Keratinocyte (primary cell): ENCODE data around the gene CERKL. TPM values are rescaled to one million over a fixed set of nuclear protein-coding genes. Genes with fewer than 3 reads are reported as not detected.

Experiments used
- DNase-seq: peaks from one replicate; pipeline ENCODE4 v3.0.0-alpha.2; 2011; ENCODE audit warnings: low read depth, missing footprints, low spot score
- FAIRE-seq: peaks from 2 replicates; lab custom pipeline; 2011; peaks lifted over from hg19 to GRCh38; lab: Jason Lieb, UNC
- H2AFZ ChIP-seq: 2 replicates; pipeline ENCODE4 v1.6.0; 2012; ENCODE audit warnings: low read length, control low read depth, inconsistent platforms; ENCODE audit not compliant: control insufficient read depth
- H3K27ac ChIP-seq: 2 replicates; pipeline ENCODE4 v1.5.1; 2011; ENCODE audit warnings: low read length; ENCODE audit not compliant: control insufficient read depth, insufficient read depth
- H3K27me3 ChIP-seq: 3 replicates; pipeline ENCODE4 v1.6.0; 2011; ENCODE audit warnings: low read length; ENCODE audit not compliant: control insufficient read depth, insufficient read depth; ENCODE audit errors: extremely low read depth
- H3K36me3 ChIP-seq, 2 experiments: 2 replicates in 1 of 2; 3 replicates in 1 of 2; pipeline ENCODE4 v1.5.1; 2011; ENCODE audit warnings: low read length in 2 of 2, mild to moderate bottlenecking in 1 of 2; ENCODE audit not compliant: control insufficient read depth in 2 of 2, insufficient read depth in 2 of 2; ENCODE audit errors: extremely low read depth in 1 of 2
- H3K4me1 ChIP-seq: 3 replicates; pipeline ENCODE4 v1.5.1; 2011; ENCODE audit warnings: low read length; ENCODE audit not compliant: control insufficient read depth, insufficient read depth; ENCODE audit errors: extremely low read depth
- H3K4me2 ChIP-seq: 3 replicates; pipeline ENCODE4 v1.6.0; 2011; ENCODE audit warnings: low read depth, low read length; ENCODE audit not compliant: control insufficient read depth, insufficient read depth; ENCODE audit errors: extremely low read depth
- H3K4me3 ChIP-seq, 3 experiments: fragments of 200-600 bp in 1 of 3; sonication (generic) in 1 of 3; 2 replicates in 2 of 3; 3 replicates in 1 of 3; pipeline ENCODE4 v1.5.1; 2011 to 2016; ENCODE audit warnings: low read length in 3 of 3, mild to moderate bottlenecking in 3 of 3, control low read depth in 2 of 3, inconsistent platforms in 1 of 3, low read depth in 1 of 3, mixed read lengths in 1 of 3, mixed run types in 1 of 3, moderate library complexity in 1 of 3; ENCODE audit not compliant: control insufficient read depth in 2 of 3, insufficient read depth in 2 of 3; ENCODE audit errors: extremely low read depth in 1 of 3
- H3K79me2 ChIP-seq: 2 replicates; pipeline ENCODE4 v1.6.0; 2012; ENCODE audit warnings: low read length; ENCODE audit not compliant: control insufficient read depth, insufficient read depth
- H3K9ac ChIP-seq: 3 replicates; pipeline ENCODE4 v1.6.0; 2011; ENCODE audit warnings: low read length; ENCODE audit not compliant: control insufficient read depth, insufficient read depth; ENCODE audit errors: extremely low read depth
- H3K9me1 ChIP-seq: 3 replicates; pipeline ENCODE4 v1.6.0; 2011; ENCODE audit warnings: low read length; ENCODE audit not compliant: control insufficient read depth, insufficient read depth; ENCODE audit errors: extremely low read depth
- H3K9me3 ChIP-seq: 2 replicates; pipeline ENCODE4 v1.5.1; 2012; ENCODE audit warnings: low read depth, low read length; ENCODE audit not compliant: control insufficient read depth
- H4K20me1 ChIP-seq: 3 replicates; pipeline ENCODE4 v1.6.0; 2011; ENCODE audit warnings: low read length; ENCODE audit not compliant: control insufficient read depth, insufficient read depth; ENCODE audit errors: extremely low read depth
- EZH2 ChIP-seq: IDR thresholded peaks from one replicate; pipeline ENCODE4 v1.6.1; 2012; ENCODE audit warnings: inconsistent platforms, mild to moderate bottlenecking, low read length, moderate library complexity
- dilution Hi-C: fragments of 300-500 bp; cut with MboI; formaldehyde crosslinking; loops from one replicate; pipeline ENCODE4 v1.7.0; 2020; ENCODE audit warnings: low sequenced_read_pairs; ENCODE audit not compliant: extremely low pct_ligation_motif_present
- polyA plus RNA-seq, 5 experiments: library from polyadenylated mRNA; depleted of rRNA in 3 of 5; stranded (reverse) in 3 of 5; stranded (forward) in 1 of 5; unstranded in 1 of 5; fragments of >200 nt; gene quantifications; 1 replicate in 1 of 5; 2 replicates in 3 of 5; 3 replicates in 1 of 5; pipeline versions ENCODE4 v1.2.1 to v1.2.3, GENCODE V29; 2011 to 2012; ENCODE audit warnings: missing spikeins in 2 of 5, low read depth in 1 of 5, low replicate concordance in 1 of 5
- TF ChIP-seq, protein P1 (sequence below), 3 experiments: IDR thresholded peaks in 1 of 3; conservative IDR thresholded peaks in 1 of 3; optimal IDR thresholded peaks in 1 of 3; 2 replicates in 2 of 3; 3 replicates in 1 of 3; pipeline versions ENCODE3 to v1.5.1; 2011; ENCODE audit warnings: low read length in 3 of 3, mild to moderate bottlenecking in 3 of 3, moderate library complexity in 2 of 3, control low read depth in 1 of 3, inconsistent platforms in 1 of 3; ENCODE audit not compliant: insufficient read depth in 2 of 3; ENCODE audit errors: extremely low read depth in 1 of 3

CERKL gene
- polyA plus RNA-seq, 1 donor (not counting 4 experiments of a cell fraction or from before 2014, with no cell fraction given): 0.03 TPM

DNA sequence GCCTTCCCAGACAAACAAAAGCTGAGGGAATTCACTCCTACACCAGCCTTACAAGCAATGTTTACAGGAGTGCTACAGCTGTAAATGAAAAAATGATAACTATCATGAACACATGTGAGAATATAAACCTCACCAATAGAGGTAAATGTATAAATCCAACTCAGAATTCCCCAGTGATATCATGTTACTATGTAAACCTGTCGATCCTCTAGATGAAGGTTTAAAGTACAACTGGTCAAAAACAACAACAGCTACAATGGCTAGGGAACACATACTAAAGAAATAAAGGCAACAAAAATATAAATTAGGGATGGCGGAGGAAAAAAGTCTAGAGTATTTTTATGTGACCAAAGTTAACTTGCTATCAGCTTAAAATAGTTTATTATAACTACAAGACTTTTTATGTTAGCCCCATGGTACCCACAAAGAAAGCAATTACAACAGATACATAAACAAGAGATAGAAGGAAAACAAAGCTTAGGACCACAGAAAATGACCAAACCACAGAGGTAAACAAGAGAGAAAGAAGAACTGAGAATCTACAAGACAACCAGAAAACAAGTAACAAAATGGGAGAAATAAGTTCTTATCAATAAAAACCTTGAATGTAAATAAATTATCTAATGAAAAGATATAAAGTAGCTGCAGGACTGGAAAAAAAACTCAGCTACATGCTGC is 8.3 kb downstream of the CERKL start:
- H4K20me1 ChIP-seq: no peaks in the 10 kb centered on the region
- dilution Hi-C loops: no loop called here
- no peak overlapping the region for H3K9ac ChIP-seq
- no peak overlapping the region for H3K27ac ChIP-seq
- H3K9me1 ChIP-seq: no peaks in the 10 kb centered on the region
- FAIRE-seq (no peak), DNase-seq (no peak)
- no peaks in the 10 kb centered on the region for H3K79me2 ChIP-seq
- H3K4me1 ChIP-seq: no peaks in the 10 kb centered on the region
- no peak overlapping the region for H3K4me2 ChIP-seq
- no peaks in the 10 kb centered on the region for H3K9me3 ChIP-seq
- H3K27me3 ChIP-seq: peaks cover 6% of the 10 kb centered on the region
- TF ChIP-seq, protein P1, sequence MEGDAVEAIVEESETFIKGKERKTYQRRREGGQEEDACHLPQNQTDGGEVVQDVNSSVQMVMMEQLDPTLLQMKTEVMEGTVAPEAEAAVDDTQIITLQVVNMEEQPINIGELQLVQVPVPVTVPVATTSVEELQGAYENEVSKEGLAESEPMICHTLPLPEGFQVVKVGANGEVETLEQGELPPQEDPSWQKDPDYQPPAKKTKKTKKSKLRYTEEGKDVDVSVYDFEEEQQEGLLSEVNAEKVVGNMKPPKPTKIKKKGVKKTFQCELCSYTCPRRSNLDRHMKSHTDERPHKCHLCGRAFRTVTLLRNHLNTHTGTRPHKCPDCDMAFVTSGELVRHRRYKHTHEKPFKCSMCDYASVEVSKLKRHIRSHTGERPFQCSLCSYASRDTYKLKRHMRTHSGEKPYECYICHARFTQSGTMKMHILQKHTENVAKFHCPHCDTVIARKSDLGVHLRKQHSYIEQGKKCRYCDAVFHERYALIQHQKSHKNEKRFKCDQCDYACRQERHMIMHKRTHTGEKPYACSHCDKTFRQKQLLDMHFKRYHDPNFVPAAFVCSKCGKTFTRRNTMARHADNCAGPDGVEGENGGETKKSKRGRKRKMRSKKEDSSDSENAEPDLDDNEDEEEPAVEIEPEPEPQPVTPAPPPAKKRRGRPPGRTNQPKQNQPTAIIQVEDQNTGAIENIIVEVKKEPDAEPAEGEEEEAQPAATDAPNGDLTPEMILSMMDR (optimal IDR thresholded peaks at IDR 0.05 in 1 of 3, IDR thresholded peaks at IDR 0.05 in 1 of 3, conservative IDR thresholded peaks at IDR 0.05 in 1 of 3; ENCODE audit: extremely low read depth in 1 of 3, insufficient read depth in 2 of 3, low read length in 3 of 3): no peak
- no peak for TF ChIP-seq EZH2
- no peak overlapping the region for H3K4me3 ChIP-seq
- no peak overlapping the region for H2AFZ ChIP-seq
- H3K36me3 ChIP-seq: no peaks in the 10 kb centered on the region

DNA sequence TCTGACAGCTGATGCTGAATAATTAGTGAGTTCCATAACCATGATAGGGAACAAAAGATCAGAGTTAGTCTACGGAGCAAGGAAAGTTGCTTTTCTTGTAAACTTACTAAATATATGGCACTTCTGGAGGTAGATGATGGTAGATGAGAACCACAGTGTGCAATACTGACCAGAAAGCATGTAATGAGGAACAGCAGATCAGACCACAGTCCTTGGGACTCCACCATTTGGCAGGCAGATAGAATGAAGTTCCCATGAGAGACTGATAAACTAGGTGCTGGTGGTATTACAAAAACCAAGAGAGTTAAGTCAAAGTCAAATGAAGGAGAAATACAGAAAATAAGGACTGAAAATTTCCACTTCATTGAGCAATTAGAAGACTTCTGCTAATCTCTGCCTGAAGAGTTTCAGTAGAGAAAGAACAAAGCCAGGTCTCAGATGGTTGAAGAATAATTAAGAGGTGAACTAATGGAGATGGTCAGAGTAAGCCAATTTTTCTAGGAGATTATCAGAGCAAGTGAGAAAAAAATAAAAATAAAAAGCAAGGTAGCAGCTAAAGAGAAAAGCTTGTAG is 10.4 kb downstream of the CERKL start:
- Histone ChIP-seq H2AFZ (no peak overlapping the region), H3K79me2 (no peaks in the 10 kb centered on the region), H4K20me1 (no peaks in the 10 kb centered on the region), H3K4me2 (no peak overlapping the region), H3K9me3 (no peaks in the 10 kb centered on the region), H3K27me3 (peaks cover 6% of the 10 kb centered on the region), H3K4me3 (no peak overlapping the region), H3K27ac (no peak overlapping the region), H3K9ac (no peak overlapping the region), H3K4me1 (no peaks in the 10 kb centered on the region), H3K36me3 (no peaks in the 10 kb centered on the region), H3K9me1 (no peaks in the 10 kb centered on the region)
- dilution Hi-C loops: no loop called here
- DNase-seq (no peak), FAIRE-seq (no peak)
- TF ChIP-seq, protein P1 (optimal IDR thresholded peaks at IDR 0.05 in 1 of 3, IDR thresholded peaks at IDR 0.05 in 1 of 3, conservative IDR thresholded peaks at IDR 0.05 in 1 of 3; ENCODE audit: extremely low read depth in 1 of 3, insufficient read depth in 2 of 3, low read length in 3 of 3): no peak
- no peak for TF ChIP-seq EZH2
